CD14-positive monocyte (primary cell): ENCODE data around the gene KCNQ1. TPM values are rescaled to one million over a fixed set of nuclear protein-coding genes. Genes with fewer than 3 reads are reported as not detected.

Experiments
- DNase-seq, 3 donors: peaks; one replicate each; pipeline ENCODE4 v3.0.0-alpha.2; 2011 to 2022
- H2AFZ ChIP-seq: 2 replicates; pipeline ENCODE4 v1.6.0; 2012; ENCODE audit warnings: mild to moderate bottlenecking, low read depth, low read length, inconsistent platforms; ENCODE audit not compliant: insufficient read depth, poor library complexity, severe bottlenecking
- H3K27ac ChIP-seq, 2 donors: 1 replicate in 1 of 2; 2 replicates in 1 of 2; pipeline ENCODE4 v1.5.1; 2012 to 2013; ENCODE audit warnings: low read length in 2 of 2, control low read depth in 1 of 2, inconsistent platforms in 1 of 2, low read depth in 1 of 2, mild to moderate bottlenecking in 1 of 2
- H3K27me3 ChIP-seq, 2 donors: one replicate each; pipeline versions ENCODE4 v1.6.0 to v1.6.1; 2011 to 2013; ENCODE audit warnings: low read length in 2 of 2; ENCODE audit not compliant: control insufficient read depth in 2 of 2, insufficient read depth in 2 of 2
- H3K36me3 ChIP-seq, 2 donors: replicated peaks in 1 of 2; 1 replicate in 1 of 2; 2 replicates in 1 of 2; pipeline versions ENCODE4 v1.5.1 to v1.6.1; 2012 to 2013; ENCODE audit warnings: low read length in 2 of 2, control low read depth in 1 of 2, inconsistent platforms in 1 of 2, mild to moderate bottlenecking in 1 of 2; ENCODE audit not compliant: insufficient read depth in 2 of 2, control insufficient read depth in 1 of 2
- H3K4me1 ChIP-seq, 2 donors: 1 replicate in 1 of 2; 2 replicates in 1 of 2; pipeline versions ENCODE4 v1.5.1 to v1.6.1; 2012 to 2013; ENCODE audit warnings: low read length in 2 of 2, control low read depth in 1 of 2, inconsistent platforms in 1 of 2, mild to moderate bottlenecking in 1 of 2, moderate library complexity in 1 of 2; ENCODE audit not compliant: insufficient read depth in 2 of 2, control insufficient read depth in 1 of 2
- H3K4me2 ChIP-seq: replicated peaks from 2 replicates; pipeline ENCODE3; 2012; ENCODE audit warnings: low read length, moderate library complexity, mild to moderate bottlenecking; ENCODE audit not compliant: poor library complexity, severe bottlenecking; ENCODE audit errors: extremely low read depth
- H3K4me3 ChIP-seq, 3 experiments: fragments of 200-600 bp in 1 of 3; sonication (generic) in 1 of 3; replicated peaks in 1 of 3; 1 replicate in 2 of 3; 2 replicates in 1 of 3; pipeline ENCODE4 v1.5.1; 2011 to 2013; ENCODE audit warnings: low read length in 3 of 3, mild to moderate bottlenecking in 3 of 3, control low read depth in 2 of 3, low read depth in 2 of 3, inconsistent platforms in 1 of 3, moderate library complexity in 1 of 3
- H3K79me2 ChIP-seq: 2 replicates; pipeline ENCODE4 v1.6.0; 2012; ENCODE audit warnings: mild to moderate bottlenecking, control low read depth, inconsistent platforms, low read length, moderate library complexity; ENCODE audit not compliant: insufficient read depth
- H3K9ac ChIP-seq: 2 replicates; pipeline ENCODE4 v1.6.0; 2017; ENCODE audit warnings: low read length, mild to moderate bottlenecking; ENCODE audit not compliant: insufficient read depth, poor library complexity, severe bottlenecking
- H3K9me3 ChIP-seq, 2 donors: replicated peaks in 1 of 2; 1 replicate in 1 of 2; 2 replicates in 1 of 2; pipeline versions ENCODE4 v1.5.1 to v1.6.1; 2012 to 2013; ENCODE audit warnings: low read length in 2 of 2, control low read depth in 1 of 2; ENCODE audit not compliant: control insufficient read depth in 1 of 2, insufficient read depth in 1 of 2
- H4K20me1 ChIP-seq: 2 replicates; pipeline ENCODE4 v1.6.0; 2012; ENCODE audit warnings: mild to moderate bottlenecking, low read length, control low read depth, moderate library complexity; ENCODE audit not compliant: insufficient read depth
- H3K27ac Mint-ChIP-seq, 7 donors: one replicate each; pipeline ENCODE4 v1.8.0; 2020; ENCODE audit warnings: mild to moderate bottlenecking in 7 of 7, mixed read lengths in 7 of 7, moderate library complexity in 6 of 7, inconsistent platforms in 2 of 7
- H3K27me3 Mint-ChIP-seq, 3 donors: one replicate each; pipeline ENCODE4 v1.8.0; 2021 to 2022; ENCODE audit warnings: low read depth in 3 of 3, mild to moderate bottlenecking in 3 of 3, mixed read lengths in 3 of 3, moderate library complexity in 3 of 3, inconsistent platforms in 1 of 3
- H3K36me3 Mint-ChIP-seq, 2 donors: one replicate each; pipeline ENCODE4 v1.8.0; 2020; ENCODE audit warnings: mixed read lengths in 2 of 2, inconsistent platforms in 1 of 2, mild to moderate bottlenecking in 1 of 2
- H3K4me1 Mint-ChIP-seq: one replicate; pipeline ENCODE4 v1.8.0; 2020; ENCODE audit warnings: mild to moderate bottlenecking, mixed read lengths
- H3K4me3 Mint-ChIP-seq, 2 donors: one replicate each; pipeline ENCODE4 v1.8.0; 2020; ENCODE audit warnings: mild to moderate bottlenecking in 2 of 2, mixed read lengths in 2 of 2, moderate library complexity in 1 of 2
- H3K9me3 Mint-ChIP-seq, 7 donors: one replicate each; pipeline ENCODE4 v1.8.0; 2020 to 2022; ENCODE audit warnings: mixed read lengths in 7 of 7, mild to moderate bottlenecking in 6 of 7, moderate library complexity in 6 of 7, inconsistent platforms in 2 of 7
- CTCF ChIP-seq: fragments of 200-600 bp; IDR thresholded peaks from one replicate; pipeline ENCODE4 v1.8.0; 2022; ENCODE audit warnings: antibody characterized with exemption, mild to moderate bottlenecking
- WGBS: methylation state at CpG from one replicate; pipeline ENCODE4 v1.1.5; 2013; ENCODE audit warnings: missing lambda C conversion rate; ENCODE audit not compliant: insufficient coverage; 5-methylcytosine and 5-hydroxymethylcytosine counted together
- intact Hi-C, 2 donors: fragments of 100-400 bp; cut with micrococcal nuclease; formaldehyde crosslinking; loops; one replicate each; pipeline versions ENCODE4 v1.15.0 to v1.15.1; 2023
- polyA plus RNA-seq, 3 donors: library from polyadenylated mRNA; depleted of rRNA in 1 of 3; unstranded in 2 of 3; stranded (reverse) in 1 of 3; fragments of 300-500 nt in 2 of 3; fragments of >200 nt in 1 of 3; fragmentation: Illumina TruSeq in 2 of 3; gene quantifications; 1 replicate in 2 of 3; 2 replicates in 1 of 3; pipeline ENCODE4 v1.2.3, GENCODE V29; 2012 to 2021

KCNQ1 gene
- polyA plus RNA-seq, 3 donors, result 14.9 to 31.8 (median 21.6) TPM

DNA sequence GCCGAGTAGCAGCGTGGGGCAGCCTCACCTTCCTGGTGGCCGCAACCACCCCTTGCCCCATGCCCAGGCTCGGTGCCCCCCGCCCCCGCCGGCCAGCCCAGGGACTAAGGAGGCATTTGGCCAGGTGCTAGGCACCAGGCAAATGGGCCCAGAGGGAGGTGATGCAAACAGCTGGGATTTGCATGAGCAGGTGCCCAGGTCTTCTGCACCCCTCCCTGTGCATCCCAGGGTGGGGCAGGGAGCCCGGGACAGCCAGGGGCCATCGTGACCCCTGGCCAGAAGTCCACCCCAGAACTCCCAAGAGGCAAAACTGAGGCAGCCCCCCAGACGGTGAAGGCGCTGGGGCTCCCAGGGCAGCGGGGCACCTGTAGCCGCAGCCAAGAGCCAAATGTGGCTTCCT, 18.6 kb upstream of the KCNQ1 start:
- Histone ChIP-seq H3K4me1 (no peaks in the 10 kb centered on the region), H3K9me3 (no peaks in the 10 kb centered on the region), H2AFZ (no peak overlapping the region), H3K27me3 (no peaks in the 10 kb centered on the region), H3K4me2 (no peak overlapping the region), H3K36me3 (no peaks in the 10 kb centered on the region), H3K4me3 (no peak overlapping the region), H3K9ac (no peak overlapping the region), H4K20me1 (no peaks in the 10 kb centered on the region), H3K79me2 (no peaks in the 10 kb centered on the region), H3K27ac (no peak overlapping the region)
- intact Hi-C loops, result no loop called here
- H3K27ac Mint-ChIP-seq, result no peak overlapping the region
- WGBS, result 96% methylated on average over 13 of the region's 13 CpGs
- DNase-seq, result no peak
- H3K4me1 Mint-ChIP-seq, result no peaks in the 10 kb centered on the region
- H3K27me3 Mint-ChIP-seq, result peaks cover 0 to 12% (median 5%) of the 10 kb centered on the region in 3 donors
- no peaks in the 10 kb centered on the region for H3K36me3 Mint-ChIP-seq
- peaks cover 0 to 3% (median 0%) of the 10 kb centered on the region in 7 donors for H3K9me3 Mint-ChIP-seq
- no peak overlapping the region for H3K4me3 Mint-ChIP-seq
- TF ChIP-seq CTCF, result no peak

DNA sequence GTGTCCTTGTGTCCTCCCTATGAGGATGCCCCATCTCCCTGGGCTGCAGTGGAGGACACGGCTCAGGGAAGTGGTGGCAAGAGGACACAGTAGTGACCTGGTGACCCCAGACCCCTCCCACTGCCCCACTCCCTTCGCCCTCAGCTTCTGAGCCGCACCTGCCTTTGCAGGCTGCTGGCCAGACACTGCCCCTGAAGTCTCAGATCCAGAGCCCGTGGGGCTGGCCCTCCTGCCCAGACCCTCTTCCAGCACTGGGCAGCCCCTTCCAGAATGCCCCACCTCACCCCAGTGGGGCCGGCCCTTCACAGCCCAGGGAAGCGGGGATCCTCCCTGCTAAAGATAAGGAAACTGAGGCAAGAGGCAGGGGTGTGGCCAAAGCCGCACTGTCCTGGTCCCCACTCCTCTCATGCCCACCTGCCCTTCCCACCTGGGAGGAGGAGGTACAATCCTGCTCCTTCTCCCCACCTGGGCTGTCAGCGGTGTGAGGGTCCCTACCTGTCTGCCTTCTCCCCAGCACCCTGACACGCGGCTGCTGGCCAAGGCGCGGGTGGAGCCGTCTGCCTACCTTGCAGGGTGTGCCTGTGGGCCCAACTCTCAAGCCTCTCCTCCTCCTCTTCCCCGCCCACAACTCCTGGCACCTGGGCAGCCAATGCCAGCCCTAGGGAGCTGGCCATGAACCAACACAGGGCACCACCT, 17.8 kb upstream of the KCNQ1 start:
- Histone ChIP-seq H3K27me3 (no peaks in the 10 kb centered on the region), H4K20me1 (no peaks in the 10 kb centered on the region), H3K79me2 (no peaks in the 10 kb centered on the region), H2AFZ (no peak overlapping the region), H3K4me1 (no peaks in the 10 kb centered on the region), H3K27ac (no peak overlapping the region), H3K36me3 (no peaks in the 10 kb centered on the region), H3K9ac (no peak overlapping the region), H3K4me3 (no peak overlapping the region), H3K9me3 (no peaks in the 10 kb centered on the region), H3K4me2 (no peak overlapping the region)
- DNase-seq, result no peak
- 91% methylated on average over 12 of the region's 14 CpGs for WGBS
- no peaks in the 10 kb centered on the region for H3K36me3 Mint-ChIP-seq
- H3K27me3 Mint-ChIP-seq, result peaks cover 0 to 10% (median 9%) of the 10 kb centered on the region in 3 donors
- no peaks in the 10 kb centered on the region for H3K4me1 Mint-ChIP-seq
- peaks cover 0 to 3% (median 0%) of the 10 kb centered on the region in 7 donors for H3K9me3 Mint-ChIP-seq
- no peak for TF ChIP-seq CTCF
- H3K27ac Mint-ChIP-seq, result peak overlapping the region in 1 of 7 donors; percentile 56
- H3K4me3 Mint-ChIP-seq, result peak overlapping the region in 1 of 2 donors; percentile 20
- intact Hi-C loops, result no loop called here
